ENCODE results near the gene ASXL2.

Gene ASXL2

DNA sequence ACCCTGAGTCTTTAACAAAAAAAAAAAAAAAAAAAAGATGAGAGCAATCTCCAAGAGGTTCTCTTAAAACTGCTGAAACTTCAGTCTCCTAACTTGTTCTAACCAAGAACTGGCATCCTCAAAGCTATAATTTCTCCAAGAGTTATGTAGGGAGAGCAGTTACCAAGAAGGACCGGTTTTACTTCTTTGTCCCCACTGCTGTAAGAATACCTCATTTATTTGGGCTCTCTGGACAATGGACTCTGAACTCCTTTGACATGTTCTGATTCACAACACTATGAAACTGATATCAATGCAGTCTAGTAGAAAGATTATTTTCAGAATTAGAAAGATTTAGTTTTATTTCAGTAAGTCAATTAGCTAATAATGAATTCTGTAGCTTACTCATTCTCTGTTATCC lies 120.4 kb downstream of the ASXL2 start:
- TF ChIP-seq CTCF (IDR thresholded peaks at IDR 0.05; ENCODE audit: unreplicated experiment in 3 of 3): no peak
- Mint-ChIP-seq H3K36me3 (ENCODE audit: low read depth) (peaks cover 57% of the 10 kb centered on the region), H3K9me3 (no peaks in the 10 kb centered on the region), H3K4me3 (no peak overlapping the region), H3K4me1 (no peaks in the 10 kb centered on the region), H3K27me3 (ENCODE audit: low read depth) (no peaks in the 10 kb centered on the region), H3K27ac (peak overlapping the region in 1 of 3 experiments; percentile 66)

GRCh38 chr2:25756536-25756935 lies 121.8 kb downstream of the ASXL2 start:
- H3K27me3 Mint-ChIP-seq (ENCODE audit: low read depth): no peaks in the 10 kb centered on the region
- peak overlapping the region in 1 of 3 experiments; percentile 94 for H3K27ac Mint-ChIP-seq
- H3K4me3 Mint-ChIP-seq: no peak overlapping the region
- peaks cover 59% of the 10 kb centered on the region for H3K36me3 Mint-ChIP-seq (ENCODE audit: low read depth)
- H3K4me1 Mint-ChIP-seq: no peaks in the 10 kb centered on the region
- TF ChIP-seq CTCF (IDR thresholded peaks at IDR 0.05; ENCODE audit: unreplicated experiment in 3 of 3): no peak
- no peaks in the 10 kb centered on the region for H3K9me3 Mint-ChIP-seq

- H3K27ac Mint-ChIP-seq: no peak overlapping the region
- no peaks in the 10 kb centered on the region for H3K9me3 Mint-ChIP-seq
- no peak for TF ChIP-seq CTCF (IDR thresholded peaks at IDR 0.05; ENCODE audit: unreplicated experiment in 3 of 3)
- no peak overlapping the region for H3K4me3 Mint-ChIP-seq
- peaks cover 59% of the 10 kb centered on the region for H3K36me3 Mint-ChIP-seq (ENCODE audit: low read depth)
- no peaks in the 10 kb centered on the region for H3K4me1 Mint-ChIP-seq
- no peaks in the 10 kb centered on the region for H3K27me3 Mint-ChIP-seq (ENCODE audit: low read depth)
Observed at GRCh38 chr2:25749676-25750075, 128.6 kb downstream of the ASXL2 start.

GRCh38 chr2:25744055-25744454 lies 134.2 kb downstream of the ASXL2 start:
- H3K4me3 Mint-ChIP-seq: no peak overlapping the region
- H3K4me1 Mint-ChIP-seq: peaks cover 22% of the 10 kb centered on the region
- no peak for TF ChIP-seq CTCF (IDR thresholded peaks at IDR 0.05; ENCODE audit: unreplicated experiment in 3 of 3)
- H3K27ac Mint-ChIP-seq: no peak overlapping the region
- H3K9me3 Mint-ChIP-seq: no peaks in the 10 kb centered on the region
- peaks cover 52% of the 10 kb centered on the region for H3K36me3 Mint-ChIP-seq (ENCODE audit: low read depth)
- no peaks in the 10 kb centered on the region for H3K27me3 Mint-ChIP-seq (ENCODE audit: low read depth)

GRCh38 chr2:25743132-25743830 lies 135.0 kb downstream of the ASXL2 start:
- peaks cover 47% of the 10 kb centered on the region for H3K36me3 Mint-ChIP-seq (ENCODE audit: low read depth)
- TF ChIP-seq CTCF (IDR thresholded peaks at IDR 0.05; ENCODE audit: unreplicated experiment in 3 of 3): no peak
- H3K4me1 Mint-ChIP-seq: peaks cover 27% of the 10 kb centered on the region
- no peak overlapping the region for H3K27ac Mint-ChIP-seq
- no peaks in the 10 kb centered on the region for H3K27me3 Mint-ChIP-seq (ENCODE audit: low read depth)
- no peaks in the 10 kb centered on the region for H3K9me3 Mint-ChIP-seq
- no peak overlapping the region for H3K4me3 Mint-ChIP-seq

DNA sequence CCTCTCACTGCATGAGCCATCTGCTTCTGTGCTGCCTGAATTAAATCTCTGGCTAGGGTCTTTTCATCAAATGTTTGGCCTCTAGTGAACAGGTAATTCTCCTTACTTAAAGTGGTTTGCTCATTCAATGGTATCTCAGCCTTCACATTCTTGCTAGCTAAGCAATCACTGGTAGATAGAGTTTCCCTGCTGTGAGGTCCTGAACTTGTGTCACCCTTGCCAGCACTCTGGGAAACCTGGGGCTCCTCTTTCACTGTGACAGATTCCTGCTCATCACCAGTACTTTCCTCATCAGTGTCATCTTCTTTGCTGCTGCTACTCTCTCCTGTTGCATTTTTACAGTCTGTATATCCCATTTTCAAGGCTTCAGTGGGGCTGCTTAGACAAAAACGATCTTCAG lies 135.8 kb downstream of the ASXL2 start:
- Mint-ChIP-seq H3K36me3 (ENCODE audit: low read depth) (peaks cover 43% of the 10 kb centered on the region), H3K4me1 (peaks cover 27% of the 10 kb centered on the region), H3K9me3 (no peaks in the 10 kb centered on the region), H3K27ac (no peak overlapping the region), H3K27me3 (ENCODE audit: low read depth) (no peaks in the 10 kb centered on the region), H3K4me3 (no peak overlapping the region)
- no peak for TF ChIP-seq CTCF (IDR thresholded peaks at IDR 0.05; ENCODE audit: unreplicated experiment in 3 of 3)
